A673 (cell line): ENCODE results near the gene EXOC4.

Experiments
- EZH2 ChIP-seq: fragments of 200-600 bp; sonication (generic); IDR thresholded peaks from 2 replicates; pipeline ENCODE4 v1.6.1; 2017; ENCODE audit warnings: borderline replicate concordance, low read depth, mild to moderate bottlenecking, mixed read lengths, antibody characterized with exemption, low read length; ENCODE audit not compliant: poor library complexity, severe bottlenecking
- TF ChIP-seq, protein P1 (sequence below): fragments of 300-800, 200-600 bp; sonication (generic); conservative IDR thresholded peaks from 2 replicates; pipeline ENCODE4 v1.5.1; 2017; ENCODE audit warnings: low read depth, mild to moderate bottlenecking, antibody characterized with exemption, low read length, moderate library complexity, mixed read lengths

DNA sequence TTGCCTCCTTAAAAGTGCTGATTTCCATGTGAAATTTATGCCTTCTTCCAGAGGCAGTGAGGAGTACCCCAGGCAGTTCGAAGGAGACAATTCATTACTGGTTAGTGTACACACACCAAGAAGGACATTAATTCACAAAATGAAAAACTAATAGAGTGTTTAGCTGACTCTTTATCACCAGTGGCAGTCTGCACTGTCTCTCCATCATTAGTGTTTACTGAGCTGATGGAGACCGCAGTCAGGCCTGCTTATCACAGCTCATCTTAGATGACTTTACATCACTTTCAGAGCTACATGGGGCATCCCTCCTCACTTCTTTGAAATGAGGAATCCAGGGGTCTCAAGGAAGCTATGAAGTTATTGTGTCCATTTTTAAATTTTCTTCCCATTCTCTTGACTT lies 718.7 kb downstream of the EXOC4 start:
- TF ChIP-seq, protein P1, sequence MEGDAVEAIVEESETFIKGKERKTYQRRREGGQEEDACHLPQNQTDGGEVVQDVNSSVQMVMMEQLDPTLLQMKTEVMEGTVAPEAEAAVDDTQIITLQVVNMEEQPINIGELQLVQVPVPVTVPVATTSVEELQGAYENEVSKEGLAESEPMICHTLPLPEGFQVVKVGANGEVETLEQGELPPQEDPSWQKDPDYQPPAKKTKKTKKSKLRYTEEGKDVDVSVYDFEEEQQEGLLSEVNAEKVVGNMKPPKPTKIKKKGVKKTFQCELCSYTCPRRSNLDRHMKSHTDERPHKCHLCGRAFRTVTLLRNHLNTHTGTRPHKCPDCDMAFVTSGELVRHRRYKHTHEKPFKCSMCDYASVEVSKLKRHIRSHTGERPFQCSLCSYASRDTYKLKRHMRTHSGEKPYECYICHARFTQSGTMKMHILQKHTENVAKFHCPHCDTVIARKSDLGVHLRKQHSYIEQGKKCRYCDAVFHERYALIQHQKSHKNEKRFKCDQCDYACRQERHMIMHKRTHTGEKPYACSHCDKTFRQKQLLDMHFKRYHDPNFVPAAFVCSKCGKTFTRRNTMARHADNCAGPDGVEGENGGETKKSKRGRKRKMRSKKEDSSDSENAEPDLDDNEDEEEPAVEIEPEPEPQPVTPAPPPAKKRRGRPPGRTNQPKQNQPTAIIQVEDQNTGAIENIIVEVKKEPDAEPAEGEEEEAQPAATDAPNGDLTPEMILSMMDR: no peak
- no peak for TF ChIP-seq EZH2
